ENCODE results near the gene STK32B.

- no peak for TF ChIP-seq EP300 (IDR thresholded peaks at IDR 0.05)
- no peak for TF ChIP-seq CTCF (IDR thresholded peaks at IDR 0.05)
Observed at GRCh38 chr4:5421416-5421815, 370.1 kb downstream of the STK32B start.
